Effector CD8-positive, alpha-beta T cell (primary cell): ENCODE results near the gene ACAA2.

Source experiments
- DNase-seq: peaks from one replicate; lab custom pipeline; 2025; lab: John Stamatoyannopoulos, UW

Gene ACAA2

GRCh38 chr18:49767111-49768050 is 46.0 kb downstream of the ACAA2 start:
- DNase-seq, result no peak

GRCh38 chr18:49766646-49767045 is 46.7 kb downstream of the ACAA2 start:
- DNase-seq, result no peak

- DNase-seq, result no peak
Measured at GRCh38 chr18:49764032-49764431, 49.3 kb downstream of the ACAA2 start.

GRCh38 chr18:49763590-49763989 is 49.7 kb downstream of the ACAA2 start:
- DNase-seq, result no peak

GRCh38 chr18:49762191-49763077 is 50.9 kb downstream of the ACAA2 start:
- no peak for DNase-seq

- DNase-seq, result no peak
Measured at GRCh38 chr18:49761771-49762170, 51.6 kb downstream of the ACAA2 start.

- no peak for DNase-seq
Measured at GRCh38 chr18:49758263-49758610, 55.1 kb downstream of the ACAA2 start.

GRCh38 chr18:49757513-49758262 is 55.6 kb downstream of the ACAA2 start:
- no peak for DNase-seq

GRCh38 chr18:49756671-49757362 is 56.5 kb downstream of the ACAA2 start:
- no peak for DNase-seq

GRCh38 chr18:49756135-49756534 is 57.2 kb downstream of the ACAA2 start:
- no peak for DNase-seq

GRCh38 chr18:49755489-49755888 is 57.8 kb downstream of the ACAA2 start:
- DNase-seq, result no peak

- DNase-seq, result no peak
Measured at GRCh38 chr18:49754866-49755265, 58.5 kb downstream of the ACAA2 start.

- DNase-seq, result no peak
Measured at GRCh38 chr18:49753643-49754042, 59.7 kb downstream of the ACAA2 start.

- DNase-seq, result no peak
Measured at GRCh38 chr18:49752095-49752457, 61.3 kb downstream of the ACAA2 start.

- DNase-seq, result no peak
Measured at GRCh38 chr18:49751427-49752094, 61.8 kb downstream of the ACAA2 start.

GRCh38 chr18:49749563-49749962 is 63.8 kb downstream of the ACAA2 start:
- DNase-seq, result no peak

- no peak for DNase-seq
Measured at GRCh38 chr18:49747876-49748275, 65.5 kb downstream of the ACAA2 start.

- no peak for DNase-seq
Measured at GRCh38 chr18:49745045-49746014, 68.0 kb downstream of the ACAA2 start.

- DNase-seq, result no peak
Measured at GRCh38 chr18:49744376-49745008, 68.8 kb downstream of the ACAA2 start.
